ENCODE data around the gene MAB21L3. TPM values are rescaled to one million over a fixed set of nuclear protein-coding genes. Genes with fewer than 3 reads are reported as not detected.
"Not testable (repeated sequence)": the region's sequence is repeated elsewhere in the genome, so short reads cannot be mapped to it uniquely, and the experiment has no call there.

The MAB21L3 gene
- total RNA-seq, 1 donor from 2014 or later, result under 0.01 TPM

DNA sequence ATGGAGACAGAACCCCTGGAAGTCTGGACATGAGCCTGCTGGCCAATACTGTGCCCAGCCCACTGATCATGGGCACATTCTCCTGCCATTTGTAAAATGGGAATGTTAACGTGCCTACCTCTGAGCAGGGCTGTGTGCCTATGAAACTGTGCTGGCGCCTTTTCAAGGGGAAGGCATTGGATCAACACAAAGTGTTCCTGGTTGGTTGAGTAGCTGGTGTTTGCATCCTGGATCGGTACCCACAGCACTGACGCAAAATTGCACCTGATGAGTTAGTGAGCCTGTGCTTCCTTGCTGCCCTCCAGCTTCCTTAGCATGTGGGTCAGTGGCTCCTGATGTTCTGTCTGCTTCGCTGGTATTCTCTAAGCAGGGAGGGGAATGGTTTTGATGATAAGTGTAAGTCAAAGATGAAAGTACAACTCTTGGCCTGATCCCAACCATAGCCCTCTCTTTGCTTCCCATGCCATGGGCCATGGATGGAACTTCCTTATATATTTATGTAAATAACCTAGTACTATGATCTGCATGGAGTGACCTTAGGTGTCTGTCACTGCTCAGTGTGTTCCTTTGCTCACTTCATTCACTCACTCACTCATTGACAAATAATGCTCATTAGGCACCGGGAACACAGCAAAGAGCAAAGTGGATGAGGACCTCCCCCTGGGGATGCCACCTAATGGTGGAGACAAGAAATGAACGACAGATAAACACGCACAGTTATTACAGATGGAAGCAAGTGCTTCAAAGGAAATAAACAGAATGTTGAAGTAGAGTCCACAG is 22.7 kb downstream of the MAB21L3 start:
- no peak for DNase-seq (ENCODE audit: low spot score in 2 of 2)
- no peak for FAIRE-seq

DNA sequence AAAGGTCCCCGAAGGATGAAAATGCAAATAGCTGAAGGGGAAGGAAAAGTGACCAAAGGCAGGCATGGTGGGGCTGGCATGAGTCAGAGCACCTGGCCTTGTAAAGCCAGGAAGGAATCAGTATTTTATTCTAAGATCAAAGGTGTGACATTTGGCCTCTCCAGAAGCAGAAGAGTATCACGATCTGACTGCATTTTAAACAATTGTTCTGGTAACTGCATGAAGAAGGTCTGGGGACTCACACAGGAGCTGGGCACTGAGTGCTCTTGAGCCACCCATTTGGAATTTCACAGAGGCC is 23.2 kb downstream of the MAB21L3 start:
- DNase-seq (ENCODE audit: low spot score in 2 of 2) (no peak), FAIRE-seq (no peak)

DNA sequence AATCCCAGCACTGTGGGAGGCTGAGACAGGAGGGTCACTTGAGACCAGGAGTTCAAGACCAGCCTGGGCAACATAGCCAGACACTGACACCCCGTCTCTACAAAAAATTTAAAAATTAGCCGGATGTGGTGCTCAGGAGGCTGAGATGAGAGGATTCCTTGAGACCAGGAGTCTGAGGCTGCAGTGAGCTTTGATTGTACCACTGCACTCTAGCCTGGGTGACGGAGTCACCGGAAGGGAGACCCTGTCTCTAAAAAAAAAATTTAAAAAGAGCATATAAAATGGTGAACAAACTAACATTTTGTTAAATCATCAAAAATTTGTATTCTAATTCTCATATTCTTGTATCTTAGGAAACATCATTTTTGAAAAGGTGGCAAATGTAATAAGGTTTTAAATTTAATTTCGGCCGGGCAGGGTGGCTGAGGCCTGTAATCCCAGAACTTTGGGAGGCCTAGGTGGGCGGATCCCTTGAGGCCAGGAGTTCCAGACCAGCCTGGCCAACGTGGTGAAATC is 27.1 kb downstream of the MAB21L3 start:
- FAIRE-seq (no peak), DNase-seq (ENCODE audit: low spot score in 2 of 2) (no peak)

DNA sequence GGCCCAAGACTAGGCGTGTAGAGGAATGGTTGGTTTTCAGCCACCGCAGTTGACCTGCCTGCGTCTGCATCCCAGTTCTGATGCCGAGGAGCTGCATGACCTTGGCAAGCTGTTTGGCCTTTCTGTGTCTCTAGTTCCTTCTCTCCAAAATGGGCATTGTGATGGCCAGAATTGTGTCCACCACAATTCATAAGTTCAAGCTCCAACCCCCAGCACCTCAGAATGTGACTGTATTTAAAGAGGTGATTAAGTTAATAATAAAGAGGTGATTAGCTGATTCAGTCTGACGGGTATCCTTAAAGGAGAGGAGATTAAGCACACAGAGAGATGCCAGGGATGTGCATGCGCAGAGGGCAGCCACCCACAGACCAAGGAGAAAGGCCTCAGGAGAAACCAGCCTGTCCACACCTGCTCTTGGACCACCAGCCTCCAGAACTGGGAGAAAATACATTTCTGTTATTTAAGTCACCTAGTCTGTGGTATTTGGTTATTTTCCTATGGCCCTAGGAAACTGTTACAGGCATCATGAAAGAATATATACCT is 28.5 kb downstream of the MAB21L3 start:
- no peak for FAIRE-seq

DNA sequence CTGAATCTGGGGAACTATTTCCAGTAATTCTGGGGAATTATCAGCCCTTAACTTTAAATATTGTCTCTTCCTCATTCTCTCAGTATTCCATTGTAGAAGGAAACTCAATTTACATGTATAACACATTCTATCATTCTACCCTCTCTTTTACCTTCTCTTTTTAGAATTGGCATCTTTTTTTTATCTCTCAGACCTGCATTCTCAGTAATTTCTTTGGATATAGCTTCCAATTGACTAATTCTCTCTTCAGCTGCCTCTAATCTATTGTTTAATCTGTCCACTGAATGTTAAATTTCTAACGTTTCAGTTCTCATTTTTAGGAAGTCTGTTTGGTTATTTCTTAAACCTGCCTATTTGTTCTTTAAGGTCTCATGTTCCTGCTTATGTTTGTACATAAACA is 33.0 kb downstream of the MAB21L3 start:
- FAIRE-seq, result no peak
- no peak for DNase-seq (ENCODE audit: low spot score in 2 of 2)

More for the DNA sequence above, 28.5 kb downstream of the MAB21L3 start:
- DNase-seq (ENCODE audit: low spot score in 2 of 2), result no peak

DNA sequence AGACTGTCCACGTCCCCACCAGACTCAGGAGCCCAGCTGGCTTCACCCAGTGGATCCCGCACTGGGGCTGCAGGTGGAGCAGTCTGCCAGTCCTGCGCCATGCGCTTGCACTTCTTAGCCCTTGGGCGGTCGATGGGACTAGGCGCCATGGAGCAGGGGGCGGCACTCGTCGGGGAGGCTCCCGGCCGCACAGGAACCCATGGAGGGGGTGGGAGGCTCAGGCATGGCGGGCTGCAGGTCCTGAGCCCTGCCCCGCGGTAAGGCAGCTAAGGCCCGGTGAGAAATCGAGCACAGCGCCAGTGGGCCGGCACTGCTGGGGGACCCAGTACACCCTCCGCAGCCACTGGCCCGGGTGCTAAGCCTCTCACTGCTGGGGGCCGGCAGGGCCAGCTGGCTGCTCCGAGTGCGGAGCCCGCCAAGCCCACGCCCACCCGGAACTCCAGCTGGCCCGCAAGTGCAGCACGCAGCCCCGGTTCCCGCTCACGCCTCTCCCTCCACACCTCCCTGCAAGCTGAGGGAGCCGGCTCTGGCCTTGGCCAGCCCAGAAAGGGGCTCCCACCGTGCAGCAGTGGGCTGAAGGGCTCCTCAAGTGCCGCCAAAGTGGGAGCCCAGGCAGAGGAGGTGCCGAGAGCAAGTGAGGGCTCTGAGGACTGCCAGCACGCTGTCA is 35.4 kb downstream of the MAB21L3 start:
- FAIRE-seq; DNase-seq (ENCODE audit: low spot score in 2 of 2): not testable (repeated sequence)

DNA sequence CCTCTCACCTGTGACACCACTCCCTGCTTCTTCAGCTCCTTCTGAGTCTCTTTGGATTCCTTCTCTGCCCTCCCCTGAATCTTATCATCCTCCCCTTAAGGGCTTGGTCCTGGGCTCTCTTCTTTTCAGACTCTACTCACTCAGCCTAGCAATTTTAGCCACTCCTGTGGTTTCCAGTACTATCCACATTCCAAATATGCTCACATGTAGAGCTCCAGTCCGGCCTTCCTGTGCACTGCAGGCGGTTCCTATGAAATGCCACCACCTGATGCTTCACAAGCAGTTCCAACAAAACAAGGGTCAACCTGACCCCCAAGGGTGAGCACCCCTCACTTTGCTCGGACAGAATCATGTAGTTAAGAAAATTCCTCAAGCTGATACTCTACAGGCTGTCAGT is 35.9 kb downstream of the MAB21L3 start:
- FAIRE-seq (no peak), DNase-seq (ENCODE audit: low spot score in 2 of 2) (no peak)

DNA sequence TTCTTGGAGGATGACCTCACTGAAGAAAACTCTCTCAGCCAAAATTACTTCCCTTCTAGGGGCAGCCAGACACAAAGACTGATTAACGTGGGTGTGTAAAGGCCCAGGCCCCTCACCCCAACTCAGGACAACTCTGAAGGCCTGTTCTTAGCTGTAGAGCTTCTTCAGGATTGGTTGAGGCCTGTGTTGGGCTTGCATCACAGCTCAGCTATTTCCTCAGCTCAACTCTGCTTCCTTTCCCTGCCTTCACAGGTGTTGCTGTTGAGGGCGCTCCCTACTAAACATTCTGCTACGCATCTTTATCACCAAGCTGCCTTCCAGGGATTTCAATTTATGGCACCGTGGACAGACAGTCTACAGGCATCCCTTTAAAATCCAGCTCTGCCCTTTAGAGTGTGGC is 36.8 kb downstream of the MAB21L3 start:
- DNase-seq (ENCODE audit: low spot score in 2 of 2), result no peak
- FAIRE-seq, result no peak

DNA sequence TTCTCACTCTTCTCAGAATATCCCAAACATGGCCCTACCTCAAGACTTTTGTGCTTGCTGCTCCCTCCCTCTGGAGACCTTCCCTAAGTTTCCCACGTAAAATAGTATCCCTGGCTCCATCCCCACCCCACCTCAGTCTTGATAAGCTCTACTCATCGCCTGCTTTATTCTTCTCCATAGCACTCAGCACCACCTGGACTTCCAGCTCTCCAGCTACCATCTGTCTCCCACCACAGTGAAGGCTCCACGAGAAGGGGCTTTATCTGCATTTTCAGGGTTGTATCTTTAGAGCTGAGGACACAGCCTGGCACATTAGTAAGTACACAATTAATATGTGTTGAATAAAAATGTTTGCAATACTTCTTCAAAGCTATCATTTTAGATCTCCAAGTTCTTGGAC is 37.8 kb downstream of the MAB21L3 start:
- DNase-seq (ENCODE audit: low spot score in 2 of 2), result no peak
- no peak for FAIRE-seq

DNA sequence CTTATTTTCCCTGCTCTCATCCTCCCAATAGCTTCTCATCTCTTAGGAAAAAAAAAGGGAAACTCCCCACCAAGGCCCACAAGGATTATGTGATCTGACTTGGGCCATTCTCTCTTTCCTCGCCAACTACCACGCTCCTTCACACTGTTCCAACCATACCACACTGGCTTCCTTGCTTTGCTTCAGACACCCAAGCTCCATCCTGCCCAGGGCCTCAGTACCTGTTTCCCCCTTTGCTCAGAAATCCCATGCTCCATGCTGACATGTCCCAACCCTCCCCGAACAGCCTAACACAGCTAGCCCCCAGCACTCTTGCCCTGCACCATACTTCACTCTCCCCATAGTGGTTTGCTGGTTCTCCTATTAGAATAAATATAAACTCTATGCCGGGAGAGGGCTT is 39.2 kb downstream of the MAB21L3 start:
- FAIRE-seq, result no peak

DNA sequence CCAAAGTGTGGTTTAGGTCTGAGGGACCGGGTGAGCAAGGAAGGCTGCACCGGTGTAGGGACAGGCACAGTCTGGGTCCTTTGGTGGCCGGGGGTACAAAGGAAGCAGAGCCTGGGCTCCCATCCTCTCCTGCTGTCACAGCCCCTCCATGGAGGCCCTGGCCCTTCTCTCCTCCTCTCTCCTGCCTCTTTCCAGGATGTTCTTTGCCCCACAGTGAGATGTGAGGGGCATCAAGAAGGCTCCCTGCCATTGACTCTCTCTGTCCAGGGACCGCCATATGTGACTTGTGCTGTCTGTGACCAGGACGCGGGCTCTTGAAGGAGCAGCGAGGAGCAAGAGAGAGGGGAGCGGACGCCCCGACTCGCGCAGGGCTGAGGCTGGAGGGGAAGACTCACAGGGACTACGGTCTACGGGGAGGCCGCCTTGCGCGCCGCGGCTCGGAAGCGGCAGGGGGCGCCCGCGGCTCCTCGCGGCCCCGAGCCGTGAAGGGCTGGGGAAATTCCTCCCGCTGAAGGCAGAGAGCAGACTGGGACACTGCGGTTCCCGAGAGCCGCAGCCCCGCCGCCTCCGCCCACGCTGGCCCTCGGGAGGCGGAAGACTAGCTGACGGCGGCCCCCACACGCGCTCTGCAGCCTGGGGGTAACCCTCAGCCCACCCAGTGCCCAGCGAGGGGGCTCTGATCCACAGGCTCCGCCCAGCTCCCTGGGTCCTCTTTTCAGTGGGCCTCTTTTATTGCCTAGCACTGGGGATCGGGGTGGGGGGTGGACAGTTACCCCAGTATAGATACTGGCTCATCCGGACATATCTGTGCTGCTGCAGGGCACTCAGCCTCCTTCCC is 40.8 kb downstream of the MAB21L3 start:
- FAIRE-seq, result no peak

More for the DNA sequence above, 39.2 kb downstream of the MAB21L3 start:
- DNase-seq (ENCODE audit: low spot score in 2 of 2), result no peak

DNA sequence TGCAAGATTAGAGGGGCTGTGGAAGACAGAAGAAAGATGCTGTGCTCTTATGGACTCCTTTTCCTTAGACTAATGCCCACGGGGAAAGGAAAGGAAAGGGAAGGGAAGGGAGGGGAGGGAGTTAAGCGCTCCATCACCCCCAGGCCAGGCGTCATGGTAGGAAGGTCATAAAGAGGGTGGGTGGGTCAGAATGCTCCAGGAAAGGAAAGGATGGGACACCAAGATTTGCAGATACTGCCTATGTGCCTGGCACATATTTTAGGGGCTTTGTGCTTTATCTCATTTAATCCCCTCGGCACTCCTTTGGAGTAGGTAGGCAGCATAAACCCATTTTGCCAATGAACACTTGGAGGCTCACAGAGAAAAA is 41.4 kb downstream of the MAB21L3 start:
- FAIRE-seq (no peak), DNase-seq (ENCODE audit: low spot score in 2 of 2) (no peak)

More for the DNA sequence above, 40.8 kb downstream of the MAB21L3 start:
- DNase-seq (ENCODE audit: low spot score in 2 of 2), result peak; percentile 86 to 91

DNA sequence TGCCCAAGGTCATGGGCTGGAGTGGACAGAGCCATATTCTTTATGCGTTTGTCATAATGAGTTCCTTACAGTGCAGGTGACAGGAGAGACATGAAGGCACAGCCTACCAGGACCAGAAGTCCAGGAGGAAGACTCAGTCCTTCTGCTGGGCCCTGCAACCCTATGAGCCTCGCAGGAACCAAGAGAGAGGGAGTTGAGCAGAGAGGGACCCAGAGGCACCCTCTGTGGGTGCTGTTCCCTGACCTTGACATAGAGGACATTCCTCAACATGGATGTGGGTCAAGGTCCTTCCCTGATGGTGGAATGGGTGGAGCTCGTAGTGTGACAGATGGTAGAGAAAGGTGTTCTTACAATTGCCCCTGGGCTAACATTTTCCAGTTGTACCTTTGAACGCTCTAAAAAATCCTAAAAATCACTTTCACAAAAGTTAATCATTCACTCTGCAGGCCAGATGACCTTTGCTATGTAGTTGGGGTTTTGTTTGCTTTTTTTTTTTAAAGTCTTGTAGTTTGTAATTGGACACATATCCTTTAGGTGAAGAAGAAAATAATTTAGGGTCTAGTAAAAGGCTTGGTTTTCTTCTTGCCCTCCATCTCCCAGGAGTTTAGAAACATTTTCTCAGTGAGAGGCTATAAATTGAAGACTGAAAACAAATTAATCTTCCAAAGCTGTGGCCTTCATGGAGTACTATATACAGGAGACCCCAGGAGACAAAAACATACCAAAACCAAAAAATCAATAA is 41.9 kb downstream of the MAB21L3 start:
- DNase-seq (ENCODE audit: low spot score in 2 of 2) (no peak), FAIRE-seq (no peak)

DNA sequence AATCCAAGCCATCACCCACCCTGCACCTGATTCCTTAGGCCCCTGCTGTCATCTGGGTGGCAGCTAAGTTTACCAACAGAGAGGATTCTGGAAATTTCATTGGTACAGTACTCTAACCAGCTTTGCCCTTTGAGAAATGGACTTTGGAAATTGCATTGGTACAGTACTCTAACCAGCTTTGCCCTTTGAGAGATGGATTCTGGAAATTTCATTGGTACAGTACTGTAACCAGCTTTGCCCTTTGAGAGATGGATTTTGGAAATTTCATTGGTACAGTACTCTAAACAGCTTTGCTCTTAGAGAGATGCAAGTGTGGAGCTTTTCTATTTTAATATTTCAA is 42.5 kb downstream of the MAB21L3 start:
- DNase-seq (ENCODE audit: low spot score in 2 of 2) (no peak), FAIRE-seq (no peak)

DNA sequence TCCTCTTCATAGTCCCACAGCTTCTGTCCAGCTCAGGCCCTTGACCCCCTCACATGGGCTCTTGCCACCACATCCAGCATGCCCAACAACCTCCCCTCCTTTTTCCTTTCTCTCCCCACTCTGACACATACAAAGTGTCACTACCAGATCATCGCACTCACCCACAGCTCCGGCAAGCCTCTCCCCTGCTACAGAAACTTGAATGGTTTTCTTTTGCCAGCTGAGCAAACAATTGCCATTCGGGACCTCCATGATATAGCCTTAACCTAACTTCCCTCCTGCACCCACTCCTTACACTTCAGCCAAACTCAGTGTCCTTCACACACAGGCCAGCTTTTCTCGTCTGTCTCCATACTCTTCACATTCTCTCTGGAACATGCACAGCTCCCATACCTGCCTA is 43.3 kb downstream of the MAB21L3 start:
- no peak for DNase-seq (ENCODE audit: low spot score in 2 of 2)
- no peak for FAIRE-seq

DNA sequence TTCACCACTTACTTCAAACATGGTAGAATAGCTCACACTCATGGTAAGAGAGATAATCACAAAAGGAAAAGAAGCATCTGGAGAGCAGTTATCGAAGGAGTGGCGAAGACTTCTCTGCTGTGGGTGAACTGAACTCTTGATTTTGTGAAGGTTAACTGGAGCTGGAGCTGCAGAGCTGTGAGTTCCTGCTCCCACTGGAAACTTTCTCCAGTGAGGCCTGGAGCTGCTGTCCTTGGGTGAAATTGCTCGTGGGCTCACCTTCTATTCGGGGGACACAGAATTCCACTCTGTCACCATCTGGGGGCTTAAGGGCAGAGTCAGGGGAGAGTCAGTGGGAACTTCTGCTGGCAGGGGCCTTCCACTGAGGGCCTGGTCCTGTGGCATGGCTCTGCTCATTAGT is 45.9 kb downstream of the MAB21L3 start:
- FAIRE-seq (no peak), DNase-seq (ENCODE audit: low spot score in 2 of 2) (no peak)

DNA sequence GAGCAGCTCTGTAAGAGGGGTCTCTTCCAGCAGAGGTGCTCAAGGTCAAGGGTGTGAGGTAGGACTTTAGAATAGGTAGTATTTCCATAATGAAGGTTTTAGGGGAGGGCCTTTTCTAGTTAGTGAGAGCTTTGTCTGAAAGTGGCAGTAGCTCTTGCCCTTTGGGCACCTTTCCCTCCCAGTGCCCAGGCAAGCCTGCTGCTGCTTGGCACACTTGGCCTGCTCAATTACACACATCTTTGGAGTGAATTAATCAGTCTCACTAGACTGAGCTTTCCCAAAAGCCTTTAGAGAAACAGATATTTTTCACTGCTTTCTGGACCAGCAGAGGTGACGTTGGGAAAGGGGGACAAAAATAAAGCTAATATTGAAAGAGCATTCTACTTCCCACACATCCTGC is 48.0 kb downstream of the MAB21L3 start:
- FAIRE-seq (no peak), DNase-seq (ENCODE audit: low spot score in 2 of 2) (no peak)

DNA sequence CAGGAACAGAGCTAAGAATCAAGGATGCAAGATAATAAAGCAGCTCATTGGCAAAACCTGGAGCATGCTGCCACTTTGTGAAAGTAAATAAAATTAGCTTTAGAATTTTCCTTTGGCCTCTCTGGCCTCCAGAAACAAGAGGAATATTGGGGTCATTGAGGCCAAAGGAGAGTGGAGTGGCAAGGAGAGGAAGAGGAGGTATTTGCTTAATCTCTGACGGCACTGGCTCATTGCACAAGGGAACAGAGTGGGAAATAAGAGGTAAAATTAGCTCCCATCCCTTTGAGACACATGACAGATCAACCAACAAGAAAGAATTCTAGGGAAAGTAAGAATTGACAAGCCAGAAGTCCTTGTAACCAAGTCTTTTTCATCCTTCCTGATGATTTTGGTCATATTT is 48.4 kb downstream of the MAB21L3 start:
- FAIRE-seq, result no peak
- DNase-seq (ENCODE audit: low spot score in 2 of 2), result no peak

DNA sequence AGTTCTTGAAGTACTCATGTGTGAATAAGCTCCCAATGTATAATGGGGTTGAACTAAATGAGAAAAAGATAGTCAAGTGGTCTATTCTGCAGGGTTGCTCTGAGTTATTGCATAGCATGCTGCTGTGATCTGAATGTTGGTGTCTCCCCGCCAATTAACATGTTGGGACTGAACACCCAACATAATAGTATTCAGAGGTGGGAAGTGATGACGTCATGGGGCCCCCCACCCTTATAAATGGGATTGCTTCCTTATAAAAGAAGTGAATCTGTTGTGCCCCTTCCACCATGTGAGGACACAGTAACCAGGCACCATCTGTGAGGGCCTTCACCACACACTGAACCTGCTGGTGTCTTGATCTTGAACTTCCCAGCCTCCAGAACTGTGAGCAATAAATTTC is 50.2 kb downstream of the MAB21L3 start:
- no peak for FAIRE-seq
- DNase-seq (ENCODE audit: low spot score in 2 of 2), result no peak

DNA sequence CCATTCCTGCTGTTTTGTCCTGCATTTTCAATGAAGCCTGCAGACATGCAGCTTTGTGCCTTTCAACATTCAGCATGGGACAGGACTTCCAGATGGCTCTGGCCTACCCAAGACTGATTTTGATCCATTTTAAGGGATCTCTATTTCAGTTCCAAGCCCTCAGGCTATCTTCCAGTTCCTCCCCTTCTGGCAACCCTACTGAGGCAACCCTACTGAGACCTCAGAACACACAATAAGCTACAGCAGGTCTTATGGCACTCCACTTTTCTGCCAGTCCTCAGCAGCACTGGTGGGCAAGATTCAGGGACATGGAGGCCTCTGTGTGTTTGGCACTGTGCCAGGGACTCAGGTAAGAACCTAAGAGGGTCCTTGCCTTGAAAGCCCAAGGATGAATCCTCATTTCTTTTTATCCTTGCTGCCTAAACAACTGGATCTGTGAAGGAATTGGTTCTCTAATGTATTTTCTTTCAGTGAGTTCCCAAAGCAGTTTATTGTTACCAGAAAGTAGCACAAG is 50.7 kb downstream of the MAB21L3 start:
- DNase-seq (ENCODE audit: low spot score in 2 of 2) (no peak), FAIRE-seq (no peak)

Measured in frontal cortex (tissue), 4 donors.